Ishikawa (cell line): ENCODE results near the gene KCNK10.

Experiments used
- CEBPB ChIP-seq: IDR thresholded peaks from 2 replicates; pipeline ENCODE4 v1.6.1; 2012
- CREB1 ChIP-seq: IDR thresholded peaks from 2 replicates; pipeline ENCODE4 v1.6.1; 2012; ENCODE audit warnings: low read depth
- EGR1 ChIP-seq: IDR thresholded peaks from 2 replicates; pipeline ENCODE4 v1.6.1; 2012
- EP300 ChIP-seq: IDR thresholded peaks from 2 replicates; pipeline ENCODE4 v1.6.1; 2012; ENCODE audit warnings: borderline replicate concordance
- NFIC ChIP-seq: IDR thresholded peaks from 2 replicates; pipeline ENCODE4 v1.6.1; 2012
- REST ChIP-seq: IDR thresholded peaks from 2 replicates; pipeline ENCODE4 v1.6.1; 2012; ENCODE audit warnings: low read depth, mild to moderate bottlenecking
- TAF1 ChIP-seq: IDR thresholded peaks from 2 replicates; pipeline ENCODE4 v1.6.1; 2012; ENCODE audit warnings: low read depth, mild to moderate bottlenecking
- TCF12 ChIP-seq: IDR thresholded peaks from 2 replicates; pipeline ENCODE4 v1.6.1; 2012; ENCODE audit warnings: low read depth
- TEAD4 ChIP-seq: IDR thresholded peaks from 2 replicates; pipeline ENCODE4 v1.6.1; 2012
- TF ChIP-seq, protein P1 (sequence below): IDR thresholded peaks from 2 replicates; pipeline ENCODE4 v1.6.1; 2012

- TF ChIP-seq NFIC (no peak), CREB1 (no peak), TEAD4 (no peak), CEBPB (no peak), TAF1 (no peak), TCF12 (no peak), REST (no peak), EGR1 (no peak), EP300 (no peak)
- TF ChIP-seq, protein P1, sequence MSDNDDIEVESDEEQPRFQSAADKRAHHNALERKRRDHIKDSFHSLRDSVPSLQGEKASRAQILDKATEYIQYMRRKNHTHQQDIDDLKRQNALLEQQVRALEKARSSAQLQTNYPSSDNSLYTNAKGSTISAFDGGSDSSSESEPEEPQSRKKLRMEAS = no peak
Measured at GRCh38 chr14:88369496-88369895, 46.4 kb upstream of the KCNK10 start.
